ENCODE data around the gene XRCC3. TPM values are rescaled to one million over a fixed set of nuclear protein-coding genes. Genes with fewer than 3 reads are reported as not detected.

Gene XRCC3
- total RNA-seq, 1 donor from 2014 or later = 30.2 TPM

DNA sequence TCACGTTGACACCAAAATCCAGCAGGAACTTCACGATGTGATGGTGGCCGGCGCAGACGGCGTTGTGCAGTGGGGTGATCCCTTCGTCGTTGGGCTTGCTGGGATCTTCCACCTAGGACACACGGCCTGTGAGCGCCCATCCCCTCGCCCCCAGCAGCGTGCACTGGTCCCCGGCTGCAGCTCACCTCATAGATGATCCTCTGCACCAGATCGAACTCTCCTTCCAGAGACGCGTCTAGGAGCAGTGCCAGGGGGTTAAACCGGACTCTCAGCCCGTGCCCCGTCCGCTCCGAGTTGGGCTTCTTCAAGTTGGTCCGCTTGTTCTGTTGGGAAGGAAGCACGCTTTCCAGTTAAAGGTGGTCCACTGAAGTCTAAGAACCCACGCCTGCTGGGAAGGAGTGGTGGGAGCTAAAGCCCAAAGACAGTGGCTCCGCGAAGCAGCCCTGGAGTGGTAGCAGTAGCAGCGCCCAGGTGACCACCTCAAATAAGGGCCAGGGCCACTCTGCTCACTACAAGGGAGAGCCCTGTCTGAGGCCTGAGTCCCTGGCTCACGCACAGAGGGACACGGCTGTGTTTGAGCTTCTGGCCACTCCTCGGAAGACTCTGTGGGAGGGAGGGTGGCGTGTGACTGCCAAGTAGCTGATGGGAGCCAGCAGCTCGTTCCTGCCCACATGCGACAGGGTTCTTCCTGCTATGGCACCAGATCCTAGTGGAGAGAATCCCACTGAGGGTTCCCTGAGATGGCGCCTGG, 23.6 kb upstream of the XRCC3 start:
- Mint-ChIP-seq H3K9me3 (ENCODE audit: low read depth) (no peaks in the 10 kb centered on the region), H3K36me3 (ENCODE audit: insufficient read depth) (peaks cover 14% of the 10 kb centered on the region), H3K4me1 (ENCODE audit: low read depth) (no peaks in the 10 kb centered on the region), H3K4me3 (ENCODE audit: low read depth) (no peak overlapping the region), H3K27ac (no peak overlapping the region), H3K27me3 (no peaks in the 10 kb centered on the region)
- DNase-seq (ENCODE audit: low spot score, unreplicated experiment) = no peak
- TF ChIP-seq, protein P1, sequence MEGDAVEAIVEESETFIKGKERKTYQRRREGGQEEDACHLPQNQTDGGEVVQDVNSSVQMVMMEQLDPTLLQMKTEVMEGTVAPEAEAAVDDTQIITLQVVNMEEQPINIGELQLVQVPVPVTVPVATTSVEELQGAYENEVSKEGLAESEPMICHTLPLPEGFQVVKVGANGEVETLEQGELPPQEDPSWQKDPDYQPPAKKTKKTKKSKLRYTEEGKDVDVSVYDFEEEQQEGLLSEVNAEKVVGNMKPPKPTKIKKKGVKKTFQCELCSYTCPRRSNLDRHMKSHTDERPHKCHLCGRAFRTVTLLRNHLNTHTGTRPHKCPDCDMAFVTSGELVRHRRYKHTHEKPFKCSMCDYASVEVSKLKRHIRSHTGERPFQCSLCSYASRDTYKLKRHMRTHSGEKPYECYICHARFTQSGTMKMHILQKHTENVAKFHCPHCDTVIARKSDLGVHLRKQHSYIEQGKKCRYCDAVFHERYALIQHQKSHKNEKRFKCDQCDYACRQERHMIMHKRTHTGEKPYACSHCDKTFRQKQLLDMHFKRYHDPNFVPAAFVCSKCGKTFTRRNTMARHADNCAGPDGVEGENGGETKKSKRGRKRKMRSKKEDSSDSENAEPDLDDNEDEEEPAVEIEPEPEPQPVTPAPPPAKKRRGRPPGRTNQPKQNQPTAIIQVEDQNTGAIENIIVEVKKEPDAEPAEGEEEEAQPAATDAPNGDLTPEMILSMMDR (IDR thresholded peaks at IDR 0.05; ENCODE audit: unreplicated experiment) = no peak

DNA sequence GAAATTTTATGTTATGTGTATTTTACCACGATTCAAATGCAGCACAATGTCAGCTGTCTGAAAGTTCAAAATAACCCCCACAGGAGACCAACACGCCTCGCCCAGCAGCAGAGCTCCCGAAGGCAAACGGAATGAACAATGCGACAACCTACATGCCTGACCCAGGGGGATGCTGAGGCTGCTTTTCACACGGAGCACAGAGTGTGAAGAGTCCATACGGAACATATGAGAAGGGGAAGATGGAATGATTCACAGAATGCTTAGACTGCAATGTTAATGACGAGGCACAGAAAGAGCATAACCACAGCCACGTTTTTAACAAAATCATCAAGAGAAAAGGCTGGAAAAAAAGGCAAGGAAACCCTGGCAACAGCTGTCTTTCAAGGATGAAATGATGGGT, 22.9 kb upstream of the XRCC3 start:
- no peak for DNase-seq (ENCODE audit: low spot score, unreplicated experiment)
- Mint-ChIP-seq H3K4me3 (ENCODE audit: low read depth) (no peak overlapping the region), H3K4me1 (ENCODE audit: low read depth) (no peaks in the 10 kb centered on the region), H3K27me3 (no peaks in the 10 kb centered on the region), H3K36me3 (ENCODE audit: insufficient read depth) (peaks cover 14% of the 10 kb centered on the region), H3K9me3 (ENCODE audit: low read depth) (no peaks in the 10 kb centered on the region), H3K27ac (no peak overlapping the region)
- TF ChIP-seq, protein P1 (IDR thresholded peaks at IDR 0.05; ENCODE audit: unreplicated experiment) = no peak

DNA sequence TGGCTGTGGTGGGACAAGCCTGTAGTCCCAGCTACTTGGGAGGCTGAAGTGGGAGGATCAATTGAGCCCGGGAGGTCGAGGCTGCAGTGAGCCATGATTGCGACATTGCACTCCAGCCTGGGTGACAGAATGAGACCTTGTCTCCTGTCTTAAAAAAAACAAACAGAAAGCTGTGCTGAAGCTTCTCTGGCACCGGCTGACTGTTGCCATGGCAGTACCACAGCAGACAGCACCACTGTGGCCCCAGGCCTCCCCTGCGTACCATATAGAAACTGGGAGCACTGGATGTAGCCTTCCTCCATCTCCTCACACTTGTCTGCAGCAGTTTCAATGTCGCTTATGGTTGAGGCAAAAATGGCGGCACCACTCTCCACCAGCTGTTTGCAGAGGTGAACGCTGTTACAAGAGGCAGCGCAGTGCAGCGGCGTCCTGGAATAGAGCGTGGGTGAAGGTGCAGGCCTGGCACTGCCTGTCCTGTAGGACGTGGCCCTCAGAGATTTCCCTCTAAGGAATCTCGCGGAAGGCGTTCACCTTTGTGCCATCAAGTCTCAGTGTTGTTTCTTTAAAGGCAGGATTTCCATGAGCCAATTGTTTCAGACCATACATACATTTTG, 22.3 kb upstream of the XRCC3 start:
- H3K4me1 Mint-ChIP-seq (ENCODE audit: low read depth) = no peaks in the 10 kb centered on the region
- DNase-seq (ENCODE audit: low spot score, unreplicated experiment) = no peak
- no peak overlapping the region for H3K4me3 Mint-ChIP-seq (ENCODE audit: low read depth)
- TF ChIP-seq, protein P1 (IDR thresholded peaks at IDR 0.05; ENCODE audit: unreplicated experiment) = no peak
- H3K36me3 Mint-ChIP-seq (ENCODE audit: insufficient read depth) = peaks cover 17% of the 10 kb centered on the region
- no peak overlapping the region for H3K27ac Mint-ChIP-seq
- H3K27me3 Mint-ChIP-seq = no peaks in the 10 kb centered on the region
- H3K9me3 Mint-ChIP-seq (ENCODE audit: low read depth) = no peaks in the 10 kb centered on the region

DNA sequence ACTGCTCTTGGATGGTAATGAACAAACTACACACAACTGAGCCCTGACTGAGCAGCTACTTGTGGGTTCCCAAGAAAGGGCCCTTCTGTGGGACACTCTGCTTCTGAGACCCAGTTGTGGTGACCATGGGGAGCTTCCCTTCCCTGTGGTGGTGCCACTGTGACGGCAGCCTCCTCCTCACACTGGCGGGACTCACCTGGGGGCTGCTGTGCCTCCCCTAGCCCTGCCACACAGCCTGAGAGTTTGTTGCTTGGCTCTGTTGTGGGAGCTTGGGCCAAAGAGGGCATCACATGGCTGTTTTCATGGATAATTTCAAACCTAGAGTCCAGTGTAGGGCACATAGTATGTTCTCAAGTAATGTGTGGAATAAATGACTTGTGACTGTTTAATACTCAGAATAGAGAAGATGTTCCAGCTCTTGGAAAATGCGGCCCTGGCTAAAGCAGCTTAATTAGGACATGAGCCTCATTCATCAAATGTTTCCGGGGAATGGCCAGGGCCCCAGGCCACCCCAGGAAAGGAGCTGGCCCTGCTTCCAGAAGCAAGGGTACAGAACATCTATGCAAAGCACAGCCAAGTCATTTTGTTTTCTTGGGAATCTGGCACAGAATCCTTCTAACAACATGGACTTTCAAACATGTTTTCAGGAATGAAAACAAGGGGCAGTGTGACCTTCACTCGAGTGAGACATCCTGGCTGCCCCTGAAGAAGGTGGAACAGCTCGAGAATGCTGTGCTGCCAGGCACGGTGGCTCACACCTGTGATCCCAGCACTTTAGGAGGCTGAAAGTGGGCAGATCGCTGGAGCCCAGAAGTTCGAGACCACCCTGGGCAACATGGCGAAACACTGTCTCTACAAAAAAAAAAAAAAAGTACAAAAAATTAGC, 21.5 kb upstream of the XRCC3 start:
- DNase-seq (ENCODE audit: low spot score, unreplicated experiment) = no peak
- no peaks in the 10 kb centered on the region for H3K4me1 Mint-ChIP-seq (ENCODE audit: low read depth)
- H3K9me3 Mint-ChIP-seq (ENCODE audit: low read depth) = no peaks in the 10 kb centered on the region
- peaks cover 17% of the 10 kb centered on the region for H3K36me3 Mint-ChIP-seq (ENCODE audit: insufficient read depth)
- H3K27ac Mint-ChIP-seq = no peak overlapping the region
- TF ChIP-seq, protein P1 (IDR thresholded peaks at IDR 0.05; ENCODE audit: unreplicated experiment) = no peak
- no peak overlapping the region for H3K4me3 Mint-ChIP-seq (ENCODE audit: low read depth)
- no peaks in the 10 kb centered on the region for H3K27me3 Mint-ChIP-seq

Data from progenitor cell of endocrine pancreas (in vitro differentiated cells).